Mucosa of stomach (tissue), 1 donor: ENCODE data around the gene CDH4.

ENCODE experiments used
- H3K27me3 ChIP-seq: one replicate; pipeline ENCODE4 v1.7.0; 2013; ENCODE audit warnings: mild to moderate bottlenecking, low read length; ENCODE audit not compliant: control insufficient read depth, insufficient read depth
- H3K36me3 ChIP-seq: one replicate; pipeline ENCODE4 v1.7.0; 2013; ENCODE audit warnings: low read length; ENCODE audit not compliant: control insufficient read depth, insufficient read depth
- H3K4me1 ChIP-seq: one replicate; pipeline ENCODE4 v1.7.0; 2013; ENCODE audit warnings: mild to moderate bottlenecking, low read length; ENCODE audit not compliant: control insufficient read depth, insufficient read depth
- H3K4me3 ChIP-seq: one replicate; pipeline ENCODE4 v1.7.0; 2013; ENCODE audit warnings: low read length
- H3K9ac ChIP-seq: one replicate; pipeline ENCODE4 v1.7.0; 2013; ENCODE audit warnings: mild to moderate bottlenecking, low read length, moderate library complexity
- H3K9me3 ChIP-seq: one replicate; pipeline ENCODE4 v1.7.0; 2013; ENCODE audit warnings: mild to moderate bottlenecking, low read length, moderate library complexity; ENCODE audit not compliant: control insufficient read depth
- donor health status: Pancreatic carcinoma.

Gene CDH4

DNA sequence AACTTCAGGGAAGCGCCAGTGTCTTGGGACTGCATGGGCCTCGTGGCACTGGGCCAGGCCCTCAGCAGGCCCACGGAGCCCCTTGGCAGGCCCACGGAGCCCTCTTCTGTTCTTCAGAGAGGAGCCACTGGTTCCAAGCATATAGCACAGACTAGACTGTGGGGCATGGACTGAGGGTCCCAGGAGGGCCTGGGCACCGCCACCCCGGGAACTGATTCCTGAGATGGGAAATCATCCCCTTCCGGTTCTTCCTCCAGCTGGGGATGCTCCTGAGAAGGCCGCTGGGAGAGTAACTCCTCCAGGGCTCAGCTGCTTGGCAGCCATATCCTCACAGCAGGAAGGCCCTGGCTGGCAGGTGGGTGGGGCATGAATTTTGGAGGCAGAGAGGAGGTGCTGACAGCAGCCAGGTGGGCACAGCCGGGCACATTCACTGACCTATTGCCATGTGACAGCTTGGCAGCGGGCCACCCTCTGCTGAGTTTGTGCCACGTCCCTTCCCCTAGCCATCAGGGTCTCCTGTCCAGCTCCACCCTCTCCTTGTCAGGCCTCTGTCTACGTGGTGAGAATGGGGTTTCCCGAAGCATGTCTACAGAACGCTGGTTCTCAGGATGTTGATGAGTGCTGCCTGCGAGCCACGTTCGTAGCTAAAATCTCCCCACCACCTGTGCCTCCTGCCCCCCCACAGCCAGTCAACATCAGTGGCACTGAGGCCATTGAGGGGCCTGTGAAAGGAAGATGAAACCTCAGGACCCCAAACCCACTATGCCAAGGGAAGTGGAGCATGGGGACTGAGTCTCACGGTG, 661.6 kb downstream of the CDH4 start:
- Histone ChIP-seq H3K27me3 (peaks cover 2% of the 10 kb centered on the region), H3K4me3 (no peak overlapping the region), H3K4me1 (no peaks in the 10 kb centered on the region), H3K9ac (no peak overlapping the region), H3K36me3 (no peaks in the 10 kb centered on the region), H3K9me3 (no peaks in the 10 kb centered on the region)

DNA sequence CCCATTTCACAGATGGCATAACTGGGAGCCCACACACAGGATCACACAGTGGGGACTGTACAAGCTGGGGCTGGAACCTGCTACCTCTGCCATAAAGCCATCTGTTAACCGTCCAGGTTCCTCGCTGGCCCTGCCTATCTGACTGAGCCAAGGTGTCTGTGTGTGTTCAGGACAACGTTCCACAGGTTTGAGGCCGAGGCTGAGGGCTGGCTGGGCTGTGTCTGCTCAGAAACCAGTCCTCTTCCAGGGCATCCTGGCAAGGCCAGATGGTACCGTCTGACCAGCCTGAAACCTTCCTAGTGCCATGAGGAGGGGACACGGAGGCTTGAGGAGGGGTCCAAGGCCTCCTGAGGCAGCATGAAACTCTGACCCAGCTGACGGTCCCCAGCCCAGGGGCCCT, 663.0 kb downstream of the CDH4 start:
- Histone ChIP-seq H3K9me3 (no peaks in the 10 kb centered on the region), H3K4me3 (no peak overlapping the region), H3K4me1 (no peaks in the 10 kb centered on the region), H3K27me3 (peaks cover 2% of the 10 kb centered on the region), H3K9ac (no peak overlapping the region), H3K36me3 (no peaks in the 10 kb centered on the region)

DNA sequence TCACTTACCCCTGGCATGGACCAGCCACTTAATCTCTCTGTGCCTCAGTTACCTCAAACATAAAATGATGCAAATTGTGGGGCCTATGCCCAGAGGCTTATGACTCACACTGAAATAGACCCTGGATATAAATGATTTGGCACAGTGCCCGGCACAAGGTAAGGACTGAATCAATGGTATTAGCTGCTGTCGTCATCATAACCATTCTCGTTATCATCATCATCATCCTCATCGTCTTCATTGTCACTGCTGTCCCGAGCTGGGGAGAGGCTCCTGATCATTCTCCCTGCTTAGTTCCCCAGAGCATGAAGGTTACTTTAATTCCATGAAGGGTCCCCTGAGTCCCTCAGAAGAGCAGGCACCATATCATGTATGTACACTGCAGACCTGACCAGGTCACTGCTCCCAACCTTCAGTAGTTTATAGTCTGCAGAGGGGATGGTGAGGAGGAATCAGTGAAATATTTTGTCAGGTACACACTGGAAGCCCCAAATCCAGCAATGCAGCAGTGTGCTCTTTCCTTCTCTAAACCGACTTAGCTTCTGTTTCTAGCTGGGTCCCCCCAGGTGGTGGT, 664.3 kb downstream of the CDH4 start:
- H3K9me3 ChIP-seq, result no peaks in the 10 kb centered on the region
- H3K27me3 ChIP-seq, result peaks cover 2% of the 10 kb centered on the region
- no peaks in the 10 kb centered on the region for H3K4me1 ChIP-seq
- no peak overlapping the region for H3K9ac ChIP-seq
- H3K4me3 ChIP-seq, result no peak overlapping the region
- H3K36me3 ChIP-seq, result no peaks in the 10 kb centered on the region

DNA sequence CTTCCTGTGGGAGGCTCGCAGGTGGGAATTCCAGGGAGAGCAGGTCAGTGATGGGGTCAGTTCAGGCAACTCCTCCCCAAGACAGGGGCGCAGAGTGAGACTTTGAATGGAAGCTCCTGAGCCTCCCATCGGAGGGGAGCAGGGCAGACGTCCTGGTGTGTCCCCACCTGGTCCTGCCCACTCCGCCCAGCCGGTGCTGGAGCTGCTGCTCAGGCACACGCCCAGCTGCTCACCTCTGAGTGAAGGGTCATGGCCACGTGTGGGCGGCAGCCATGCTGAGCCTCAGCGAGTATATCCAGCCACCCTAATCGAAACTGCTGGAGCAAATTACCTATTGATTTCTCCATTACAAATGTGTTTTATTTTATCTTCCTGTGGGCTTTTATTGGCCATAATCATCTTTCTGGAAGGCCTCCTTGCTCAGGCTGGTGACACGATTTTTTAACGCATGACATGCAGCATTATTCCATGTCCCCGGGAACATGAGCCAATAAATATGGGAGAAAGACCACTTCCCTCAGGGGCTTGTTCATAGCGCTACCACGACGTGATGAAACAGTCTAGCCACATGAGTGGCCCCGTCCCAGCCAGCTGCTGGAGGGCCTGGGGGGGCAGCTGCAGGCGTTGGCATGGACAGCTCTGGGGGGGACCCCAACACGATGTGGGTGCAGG, 665.5 kb downstream of the CDH4 start:
- H3K9ac ChIP-seq, result no peak overlapping the region
- no peaks in the 10 kb centered on the region for H3K36me3 ChIP-seq
- no peaks in the 10 kb centered on the region for H3K9me3 ChIP-seq
- no peaks in the 10 kb centered on the region for H3K4me1 ChIP-seq
- H3K4me3 ChIP-seq, result no peak overlapping the region
- H3K27me3 ChIP-seq, result peaks cover 2% of the 10 kb centered on the region

DNA sequence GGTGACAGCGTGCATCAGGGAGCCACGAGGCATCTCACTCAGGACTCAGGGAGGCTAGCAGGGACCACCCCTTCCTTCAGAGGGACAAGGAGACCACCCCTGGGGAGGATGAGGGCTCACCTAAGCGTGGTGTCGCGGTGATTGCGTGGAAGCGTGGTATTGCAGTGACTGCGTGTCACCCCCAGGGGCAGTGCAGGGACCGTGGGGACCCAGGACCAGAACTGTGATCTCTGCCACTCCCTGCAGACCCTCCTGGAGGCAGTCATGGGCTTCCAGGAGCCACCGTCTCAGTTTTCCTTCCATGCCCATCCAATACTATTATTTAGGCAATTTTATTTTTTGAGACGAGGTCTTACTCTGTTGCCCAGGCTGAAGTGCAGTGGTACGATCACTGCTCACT, 666.5 kb downstream of the CDH4 start:
- H3K9me3 ChIP-seq, result no peaks in the 10 kb centered on the region
- H3K4me3 ChIP-seq, result no peak overlapping the region
- H3K36me3 ChIP-seq, result no peaks in the 10 kb centered on the region
- H3K27me3 ChIP-seq, result peaks cover 2% of the 10 kb centered on the region
- H3K9ac ChIP-seq, result no peak overlapping the region
- no peaks in the 10 kb centered on the region for H3K4me1 ChIP-seq

DNA sequence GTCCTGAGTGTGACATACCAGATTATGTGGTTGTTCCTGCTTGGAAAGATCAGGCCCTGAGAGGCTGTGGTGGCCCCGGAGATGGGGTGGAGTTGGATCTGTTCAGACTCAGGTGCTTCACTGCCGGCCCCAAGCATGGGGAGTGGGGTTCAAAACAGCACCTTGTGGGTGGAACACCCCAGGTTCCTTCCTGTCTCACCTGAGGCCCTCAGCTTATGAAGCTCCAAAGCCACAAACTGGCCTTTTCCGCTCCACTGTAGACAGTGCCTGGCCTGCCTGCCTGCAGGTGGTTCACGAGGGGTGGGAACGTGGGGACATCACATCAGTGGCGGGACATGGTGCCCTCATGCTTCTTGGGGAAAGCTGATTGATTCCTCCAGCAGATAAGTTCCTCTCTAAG, 667.2 kb downstream of the CDH4 start:
- H3K4me1 ChIP-seq, result no peaks in the 10 kb centered on the region
- H3K9me3 ChIP-seq, result no peaks in the 10 kb centered on the region
- H3K36me3 ChIP-seq, result no peaks in the 10 kb centered on the region
- no peak overlapping the region for H3K9ac ChIP-seq
- peaks cover 2% of the 10 kb centered on the region for H3K27me3 ChIP-seq
- H3K4me3 ChIP-seq, result no peak overlapping the region

DNA sequence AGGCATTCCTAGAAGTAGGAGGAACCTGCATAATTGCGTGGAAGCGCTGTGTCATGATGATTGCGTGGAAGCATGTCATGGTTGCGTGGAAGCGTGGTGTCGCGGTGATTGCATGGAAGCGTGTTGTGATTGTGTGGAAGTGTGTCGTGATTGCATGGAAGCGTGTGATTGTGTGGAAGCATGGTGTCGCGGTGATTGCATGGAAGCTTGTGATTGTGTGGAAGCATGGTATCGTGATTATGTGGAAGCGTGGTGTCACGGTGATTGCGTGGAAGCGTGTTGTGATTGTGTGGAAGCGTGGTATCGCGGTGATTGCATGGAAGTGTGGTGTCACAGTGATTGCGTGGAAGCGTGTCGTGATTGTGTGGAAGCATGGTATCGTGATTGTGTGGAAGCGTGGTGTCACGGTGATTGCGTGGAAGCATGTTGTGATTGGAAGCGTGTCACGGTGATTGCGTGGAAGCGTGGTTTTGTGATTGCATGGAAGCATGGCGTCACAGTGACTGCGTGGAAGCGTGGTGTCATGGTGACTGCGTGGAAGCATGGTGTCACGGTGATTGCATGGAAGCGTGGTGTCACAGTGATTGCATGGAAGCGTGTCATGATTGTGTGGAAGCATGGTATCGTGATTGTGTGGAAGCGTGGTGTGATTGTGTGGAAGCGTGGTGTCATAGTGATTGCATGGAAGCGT, 667.8 kb downstream of the CDH4 start:
- no peaks in the 10 kb centered on the region for H3K4me1 ChIP-seq
- peaks cover 2% of the 10 kb centered on the region for H3K27me3 ChIP-seq
- no peak overlapping the region for H3K4me3 ChIP-seq
- H3K36me3 ChIP-seq, result no peaks in the 10 kb centered on the region
- no peak overlapping the region for H3K9ac ChIP-seq
- no peaks in the 10 kb centered on the region for H3K9me3 ChIP-seq

DNA sequence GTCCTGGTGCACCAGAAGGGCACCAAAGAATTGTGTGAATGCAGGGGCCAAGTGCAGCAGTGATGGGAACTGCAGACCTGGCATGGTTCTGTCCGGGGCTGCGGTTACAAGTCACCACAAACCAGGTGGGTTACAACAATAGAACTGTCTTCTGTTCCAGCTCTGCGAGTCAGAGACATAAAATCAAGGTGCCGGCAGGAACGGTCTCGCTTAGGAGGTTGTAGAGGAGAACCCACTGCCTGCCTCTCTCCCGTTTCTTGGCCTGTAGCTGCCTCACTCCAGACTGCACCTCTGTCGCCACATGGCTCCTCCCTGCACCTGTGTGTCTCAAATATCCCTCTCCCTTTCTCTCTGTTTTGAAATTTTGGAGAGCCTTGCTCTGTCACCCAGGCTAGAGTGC, 670.4 kb downstream of the CDH4 start:
- Histone ChIP-seq H3K4me1 (no peaks in the 10 kb centered on the region), H3K9ac (no peak overlapping the region), H3K9me3 (no peaks in the 10 kb centered on the region), H3K36me3 (no peaks in the 10 kb centered on the region), H3K27me3 (no peaks in the 10 kb centered on the region), H3K4me3 (no peak overlapping the region)

DNA sequence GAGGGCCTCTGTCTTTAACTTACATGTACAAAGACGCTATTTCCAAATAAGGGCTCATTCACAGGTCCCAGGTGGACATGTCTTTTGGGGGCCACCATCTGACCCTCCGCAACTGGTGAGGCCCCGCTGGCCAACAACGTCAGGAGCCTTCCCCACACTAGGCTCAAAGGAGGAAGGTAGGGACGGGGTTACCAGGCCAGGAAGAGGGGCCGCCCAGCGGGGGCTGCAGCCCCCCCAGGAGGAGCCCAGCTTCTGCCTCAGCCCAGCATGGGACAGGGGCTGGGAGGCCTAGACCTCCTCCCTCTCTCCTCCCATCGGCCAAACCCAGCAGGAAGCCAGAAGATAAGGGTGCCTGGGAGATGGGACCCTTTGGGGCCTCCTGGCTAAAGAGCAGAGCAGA, 670.9 kb downstream of the CDH4 start:
- no peaks in the 10 kb centered on the region for H3K27me3 ChIP-seq
- H3K4me1 ChIP-seq, result no peaks in the 10 kb centered on the region
- H3K9ac ChIP-seq, result no peak overlapping the region
- no peaks in the 10 kb centered on the region for H3K36me3 ChIP-seq
- no peak overlapping the region for H3K4me3 ChIP-seq
- H3K9me3 ChIP-seq, result no peaks in the 10 kb centered on the region

DNA sequence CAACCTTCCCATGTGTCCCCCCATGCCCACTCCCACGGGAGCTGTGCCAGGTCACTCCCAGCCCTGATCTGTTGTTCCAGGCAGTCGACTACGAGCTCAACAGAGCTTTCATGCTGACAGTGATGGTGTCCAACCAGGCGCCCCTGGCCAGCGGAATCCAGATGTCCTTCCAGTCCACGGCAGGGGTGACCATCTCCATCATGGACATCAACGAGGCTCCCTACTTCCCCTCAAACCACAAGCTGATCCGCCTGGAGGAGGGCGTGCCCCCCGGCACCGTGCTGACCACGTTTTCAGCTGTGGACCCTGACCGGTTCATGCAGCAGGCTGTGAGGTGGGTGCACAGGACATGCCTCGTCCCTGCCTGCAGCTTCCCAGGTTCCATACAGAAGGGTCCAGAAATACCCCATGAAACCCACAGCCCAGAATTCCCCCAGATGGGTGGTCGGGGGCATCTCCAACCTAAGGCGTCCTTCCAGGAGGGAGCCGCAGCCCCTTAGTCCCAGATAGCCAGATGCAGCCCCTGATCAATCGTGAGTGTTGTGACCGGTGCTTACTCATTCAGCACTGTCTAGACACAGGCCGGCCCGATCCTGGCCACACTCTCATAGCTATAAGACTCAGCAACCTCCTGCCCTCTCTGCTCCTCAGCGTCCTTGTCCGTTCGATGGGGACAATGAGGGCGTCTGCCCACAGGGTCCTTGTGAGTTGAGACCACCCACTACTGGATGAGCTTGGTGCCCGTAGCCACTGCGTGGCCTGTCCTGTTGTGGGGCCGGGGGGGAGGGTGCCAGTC, 671.5 kb downstream of the CDH4 start:
- no peak overlapping the region for H3K9ac ChIP-seq
- no peaks in the 10 kb centered on the region for H3K9me3 ChIP-seq
- H3K4me3 ChIP-seq, result no peak overlapping the region
- no peaks in the 10 kb centered on the region for H3K36me3 ChIP-seq
- no peaks in the 10 kb centered on the region for H3K4me1 ChIP-seq
- no peaks in the 10 kb centered on the region for H3K27me3 ChIP-seq

DNA sequence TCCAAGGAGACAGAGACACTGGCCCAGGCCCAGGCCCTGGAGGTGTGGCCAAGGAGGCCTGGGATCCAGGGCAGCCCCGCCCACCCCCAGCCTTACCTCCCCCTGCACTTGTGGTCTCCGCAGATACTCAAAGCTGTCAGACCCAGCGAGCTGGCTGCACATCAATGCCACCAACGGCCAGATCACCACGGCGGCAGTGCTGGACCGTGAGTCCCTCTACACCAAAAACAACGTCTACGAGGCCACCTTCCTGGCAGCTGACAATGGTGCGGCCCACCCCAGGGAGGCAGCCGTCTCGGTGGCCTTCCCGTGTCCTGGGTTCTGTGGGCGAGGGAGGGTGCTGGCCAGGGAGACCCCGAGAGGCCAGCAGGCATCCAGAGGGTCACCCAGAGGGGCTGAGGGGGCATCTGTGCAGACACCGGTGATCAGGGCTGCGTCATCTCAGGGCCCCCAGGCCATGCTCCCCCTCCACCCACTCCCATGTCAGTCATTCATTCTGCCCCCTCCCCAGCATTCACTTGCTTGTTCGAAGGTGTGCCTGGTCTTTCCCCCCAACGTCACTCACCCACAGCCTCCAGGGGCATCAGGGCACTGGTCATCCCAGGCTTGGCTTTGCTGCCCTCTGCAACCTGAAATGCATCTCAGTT, 672.3 kb downstream of the CDH4 start:
- Histone ChIP-seq H3K27me3 (no peaks in the 10 kb centered on the region), H3K9me3 (no peaks in the 10 kb centered on the region), H3K9ac (no peak overlapping the region), H3K36me3 (no peaks in the 10 kb centered on the region), H3K4me3 (no peak overlapping the region), H3K4me1 (no peaks in the 10 kb centered on the region)
